Thoracic aorta (tissue), 2 donors: Measurements from ENCODE around the gene SYP. TPM values are rescaled to one million over a fixed set of nuclear protein-coding genes. Genes with fewer than 3 reads are reported as not detected.

Source experiments
- ATAC-seq: fragments of 150-250 bp; one replicate; pipeline ENCODE4 v1.8.0; 2017; ENCODE audit warnings: low read depth; ENCODE audit not compliant: insufficient number of reproducible peaks, low FRiP score
- DNase-seq: peaks from one replicate; pipeline ENCODE4 v3.0.0-alpha.2; 2020; ENCODE audit warnings: low spot score
- H3K27ac ChIP-seq, 2 donors: fragments of 200-600 bp; sonication (generic); 1 replicate in 1 of 2; 2 replicates in 1 of 2; pipeline ENCODE4 v1.5.1; 2016; ENCODE audit warnings: mild to moderate bottlenecking in 2 of 2, moderate library complexity in 2 of 2
- H3K27me3 ChIP-seq: fragments of 200-600 bp; sonication (generic); replicated peaks from 2 replicates; pipeline ENCODE4 v1.6.0; 2016; ENCODE audit warnings: mild to moderate bottlenecking; ENCODE audit not compliant: insufficient read depth
- H3K36me3 ChIP-seq: fragments of 200-600 bp; sonication (generic); one replicate; pipeline ENCODE4 v1.5.1; 2016
- H3K4me1 ChIP-seq, 2 donors: fragments of 200-600 bp; sonication (generic); 1 replicate in 1 of 2; 2 replicates in 1 of 2; pipeline versions ENCODE4 v1.5.1 to v1.6.0; 2016; ENCODE audit warnings: low read depth in 2 of 2, mild to moderate bottlenecking in 1 of 2; ENCODE audit not compliant: control insufficient read depth in 1 of 2
- H3K4me3 ChIP-seq: fragments of 200-600 bp; sonication (generic); 2 replicates; pipeline ENCODE4 v1.5.1; 2016; ENCODE audit warnings: mild to moderate bottlenecking
- H3K9me3 ChIP-seq: fragments of 200-600 bp; sonication (generic); 2 replicates; pipeline ENCODE4 v1.5.1; 2016
- CTCF ChIP-seq: fragments of 200-600 bp; sonication (generic); IDR thresholded peaks from one replicate; pipeline ENCODE4 v1.5.1; 2019; ENCODE audit warnings: antibody characterized with exemption
- total RNA-seq, 2 donors: library from RNA; depleted of rRNA; stranded (reverse); fragments of >200 nt; gene quantifications; one replicate each; pipeline versions ENCODE4 v1.1.0 to v1.2.3, GENCODE V29; 2016

SYP gene
- total RNA-seq, 2 donors from 2014 or later = 3.2 to 6.9 TPM

- DNase-seq = no peak
- Histone ChIP-seq H3K4me1 (peaks cover 4 to 11% of the 10 kb centered on the region in 2 donors), H3K36me3 (no peaks in the 10 kb centered on the region), H3K4me3 (no peak overlapping the region), H3K27ac (no peak overlapping the region), H3K27me3 (no peaks in the 10 kb centered on the region), H3K9me3 (no peaks in the 10 kb centered on the region)
- no peak for ATAC-seq
- no peak for TF ChIP-seq CTCF
These were observed 2.0 kb upstream of the SYP start for GRCh38 chrX:49202022-49202421.

GRCh38 chrX:49199315-49199595 is 738 bp downstream of the SYP start:
- Histone ChIP-seq H3K27me3 (no peaks in the 10 kb centered on the region), H3K9me3 (no peaks in the 10 kb centered on the region), H3K4me1 (peaks cover 4 to 11% of the 10 kb centered on the region in 2 donors), H3K27ac (no peak overlapping the region), H3K36me3 (no peaks in the 10 kb centered on the region), H3K4me3 (no peak overlapping the region)
- no peak for DNase-seq
- no peak for TF ChIP-seq CTCF
- ATAC-seq = no peak

- ATAC-seq (no peak), DNase-seq (no peak)
- H3K9me3 ChIP-seq = no peaks in the 10 kb centered on the region
- peaks cover 4 to 11% of the 10 kb centered on the region in 2 donors for H3K4me1 ChIP-seq
- no peak for TF ChIP-seq CTCF
- no peaks in the 10 kb centered on the region for H3K36me3 ChIP-seq
- no peak overlapping the region for H3K27ac ChIP-seq
- no peaks in the 10 kb centered on the region for H3K27me3 ChIP-seq
- H3K4me3 ChIP-seq = no peak overlapping the region
These were observed 1.3 kb downstream of the SYP start for GRCh38 chrX:49198540-49199314.

GRCh38 chrX:49197543-49198087 is 2.4 kb downstream of the SYP start:
- Histone ChIP-seq H3K9me3 (no peaks in the 10 kb centered on the region), H3K4me3 (no peak overlapping the region), H3K27ac (no peak overlapping the region), H3K4me1 (peaks cover 4 to 11% of the 10 kb centered on the region in 2 donors), H3K36me3 (no peaks in the 10 kb centered on the region), H3K27me3 (no peaks in the 10 kb centered on the region)
- no peak for TF ChIP-seq CTCF
- ATAC-seq (no peak), DNase-seq (no peak)

- Histone ChIP-seq H3K9me3 (no peaks in the 10 kb centered on the region), H3K4me1 (no peaks in the 10 kb centered on the region), H3K4me3 (no peak overlapping the region), H3K36me3 (no peaks in the 10 kb centered on the region), H3K27ac (no peak overlapping the region), H3K27me3 (no peaks in the 10 kb centered on the region)
- DNase-seq (no peak), ATAC-seq (no peak)
- no peak for TF ChIP-seq CTCF
These were observed 6.4 kb downstream of the SYP start for GRCh38 chrX:49193542-49193964.
